HEK293 (cell line): ENCODE data around the gene FKBP5.

Experiments
- CTCF ChIA-PET: fragments of 350-600 bp; formaldehyde crosslinking; extraction: SDS; loops from one replicate; lab custom pipeline; 2021; ENCODE audit warnings: antibody characterized with exemption; lab: Yijun Ruan, JAX
- POLR2A ChIA-PET: fragments of 300-600 bp; formaldehyde crosslinking; extraction: SDS; loops from one replicate; lab custom pipeline; 2020; ENCODE audit warnings: antibody characterized with exemption, inconsistent platforms; lab: Yijun Ruan, JAX
- H3K27ac ChIP-seq: fragments of 200-500 bp; sonication (Bioruptor generic); 2 replicates; pipeline ENCODE4 v1.5.1; 2014; ENCODE audit warnings: low read depth, low read length, control low read depth, inconsistent platforms; ENCODE audit errors: extremely low read depth
- H3K36me3 ChIP-seq, 2 experiments: fragments of 200-500 bp in 1 of 2; sonication (Bioruptor generic) in 1 of 2; 1 replicate in 1 of 2; 2 replicates in 1 of 2; pipeline ENCODE4 v1.5.1; 2014 to 2017; ENCODE audit warnings: inconsistent platforms in 2 of 2, low read length in 2 of 2; ENCODE audit not compliant: control insufficient read depth in 2 of 2, insufficient read depth in 1 of 2
- H3K4me1 ChIP-seq: fragments of 200-500 bp; sonication (Bioruptor generic); 2 replicates; pipeline ENCODE4 v1.5.1; 2014; ENCODE audit warnings: mild to moderate bottlenecking, low read length, inconsistent platforms; ENCODE audit not compliant: control insufficient read depth, insufficient read depth
- H3K4me3 ChIP-seq: 2 replicates; pipeline ENCODE4 v1.5.1; 2011; ENCODE audit warnings: low read depth, mild to moderate bottlenecking, control low read depth, low read length, moderate library complexity
- H3K9me3 ChIP-seq: fragments of 200-500 bp; sonication (Bioruptor generic); 2 replicates; pipeline ENCODE4 v1.5.1; 2014; ENCODE audit warnings: low read depth, low read length, inconsistent platforms; ENCODE audit not compliant: control insufficient read depth, insufficient read depth
- ATF2 ChIP-seq: fragments of 450-650 bp; formaldehyde crosslinking; IDR thresholded peaks from 2 replicates; pipeline ENCODE4 v1.5.1; 2016; ENCODE audit warnings: missing biosample characterization, missing genetic modification characterization, low read depth
- EGR2 ChIP-seq: fragments of 450-650 bp; formaldehyde crosslinking; IDR thresholded peaks from 2 replicates; pipeline ENCODE4 v1.5.1; 2016; ENCODE audit warnings: low read depth, missing biosample characterization, missing genetic modification characterization
- SETDB1 ChIP-seq: IDR thresholded peaks from one replicate; pipeline ENCODE4 v1.6.1; 2017; ENCODE audit warnings: mild to moderate bottlenecking, low read length, moderate library complexity, mixed read lengths; ENCODE audit not compliant: insufficient read length
- WT1 ChIP-seq: fragments of 450-650 bp; formaldehyde crosslinking; IDR thresholded peaks from 2 replicates; pipeline ENCODE4 v1.5.1; 2016; ENCODE audit warnings: missing biosample characterization, missing genetic modification characterization
- ZFHX2 ChIP-seq: fragments of 450-650 bp; formaldehyde crosslinking; conservative IDR thresholded peaks from 2 replicates; pipeline ENCODE4 v1.5.1; 2016; ENCODE audit warnings: missing biosample characterization, missing genetic modification characterization
- ZNF138 ChIP-seq: fragments of 450-650 bp; formaldehyde crosslinking; IDR thresholded peaks from 2 replicates; pipeline ENCODE4 v1.5.1; 2016; ENCODE audit warnings: missing biosample characterization, missing genetic modification characterization, borderline replicate concordance
- ZNF202 ChIP-seq: fragments of 450-650 bp; formaldehyde crosslinking; IDR thresholded peaks from 2 replicates; pipeline ENCODE4 v1.5.1; 2016; ENCODE audit warnings: missing biosample characterization, missing genetic modification characterization, borderline replicate concordance
- ZNF280D ChIP-seq: fragments of 450-650 bp; formaldehyde crosslinking; IDR thresholded peaks from 2 replicates; pipeline ENCODE4 v1.5.1; 2016; ENCODE audit warnings: missing biosample characterization, missing genetic modification characterization
- ZNF311 ChIP-seq: fragments of 450-650 bp; formaldehyde crosslinking; IDR thresholded peaks from 2 replicates; pipeline ENCODE4 v1.5.1; 2017; ENCODE audit warnings: missing biosample characterization, missing genetic modification characterization, borderline replicate concordance
- ZNF324 ChIP-seq: fragments of 450-650 bp; formaldehyde crosslinking; IDR thresholded peaks from 2 replicates; pipeline ENCODE4 v1.5.1; 2016; ENCODE audit warnings: missing biosample characterization, missing genetic modification characterization
- ZNF37A ChIP-seq: fragments of 450-650 bp; IDR thresholded peaks from 2 replicates; pipeline ENCODE4 v1.5.1; 2018; ENCODE audit warnings: missing biosample characterization, missing genetic modification characterization
- ZNF639 ChIP-seq: fragments of 450-650 bp; formaldehyde crosslinking; IDR thresholded peaks from 2 replicates; pipeline ENCODE4 v1.5.1; 2016; ENCODE audit warnings: missing biosample characterization, missing genetic modification characterization
- ZNF677 ChIP-seq: fragments of 450-650 bp; IDR thresholded peaks from 2 replicates; pipeline ENCODE4 v1.5.0; 2018; ENCODE audit warnings: missing biosample characterization, mild to moderate bottlenecking, missing genetic modification characterization, moderate library complexity
- ZNF747 ChIP-seq: fragments of 450-650 bp; formaldehyde crosslinking; IDR thresholded peaks from 2 replicates; pipeline ENCODE4 v1.5.1; 2016; ENCODE audit warnings: missing biosample characterization, missing genetic modification characterization

FKBP5 gene

GRCh38 chr6:35708585-35708984 lies 19.9 kb upstream of the FKBP5 start:
- CTCF ChIA-PET, result interaction anchor here (0.5 to 1.0 kb wide), 2 partner anchors 28 to 124 kb away, joined by 6 to 7 read pairs; no protein-coding TSS in a partner anchor
- no peaks in the 10 kb centered on the region for H3K4me1 ChIP-seq
- no peaks in the 10 kb centered on the region for H3K36me3 ChIP-seq
- no peak overlapping the region for H3K27ac ChIP-seq
- TF ChIP-seq ATF2 (tag by site-specific recombination) (no peak), ZNF280D (tag by site-specific recombination) (0 out of 2 replicates have a peak, but pooled peaks have one; percentile 48)
- POLR2A ChIA-PET, result no interaction called here
- H3K9me3 ChIP-seq, result no peaks in the 10 kb centered on the region
- no peak overlapping the region for H3K4me3 ChIP-seq

GRCh38 chr6:35707714-35708407 lies 19.1 kb upstream of the FKBP5 start:
- POLR2A ChIA-PET, result no interaction called here
- Histone ChIP-seq H3K27ac (no peak overlapping the region), H3K4me1 (no peaks in the 10 kb centered on the region), H3K9me3 (no peaks in the 10 kb centered on the region), H3K4me3 (no peak overlapping the region), H3K36me3 (no peaks in the 10 kb centered on the region)
- no peak for TF ChIP-seq SETDB1
- TF ChIP-seq ZNF138 (tag by site-specific recombination), result no peak
- no peak for TF ChIP-seq ZNF747 (tag by site-specific recombination)
- TF ChIP-seq WT1 (tag by site-specific recombination), result no peak
- no peak for TF ChIP-seq ZNF37A
- TF ChIP-seq ZNF202 (tag by site-specific recombination), result no peak
- no peak for TF ChIP-seq ZNF311 (tag by site-specific recombination)
- no peak for TF ChIP-seq ZNF677 (tag by site-specific recombination)
- no peak for TF ChIP-seq ZNF639 (tag by site-specific recombination)
- no peak for TF ChIP-seq ZFHX2
- CTCF ChIA-PET, result interaction anchor here (0.7 to 1.0 kb wide), 3 partner anchors 28 to 1049 kb away, joined by 3 to 7 read pairs (median 3); no protein-coding TSS in a partner anchor

GRCh38 chr6:35706468-35706867 lies 17.8 kb upstream of the FKBP5 start:
- Histone ChIP-seq H3K9me3 (no peaks in the 10 kb centered on the region), H3K4me3 (no peak overlapping the region), H3K36me3 (no peaks in the 10 kb centered on the region), H3K27ac (no peak overlapping the region)
- POLR2A ChIA-PET, result no interaction called here
- TF ChIP-seq EGR2 (peak; percentile 70), ZFHX2 (peak; percentile 85), ZNF324 (tag by site-specific recombination) (no peak)
- TF ChIP-seq, all 188 proteins: peak for 2
- H3K4me1 ChIP-seq, result no peaks in the 10 kb centered on the region
- CTCF ChIA-PET, result interaction anchor here (0.5 kb wide), 1 partner anchor 119 kb away, joined by 4 read pairs; no protein-coding TSS in a partner anchor
